ENCODE data around the gene MICAL3.
A peak's percentile ranks its signal among the peaks of the same experiment; 100 is the strongest.

MICAL3 gene

GRCh38 chr22:17772249-17772957, 252.0 kb downstream of the MICAL3 start:
- Histone ChIP-seq H3K27me3 (replicated peaks; ENCODE audit: insufficient read depth, low read length) (no peaks in the 10 kb centered on the region), H3K4me2 (ENCODE audit: low read depth, low read length) (peak overlapping the region; percentile 97; the same call in 1 of the 2 replicates), H3K79me2 (ENCODE audit: low read length) (peaks cover 65% of the 10 kb centered on the region), H3K4me3 (ENCODE audit: low read length) (no peak overlapping the region; the same call in 1 of the 2 replicates), H3K4me1 (ENCODE audit: low read length) (peaks cover 11% of the 10 kb centered on the region; the same call in 1 of the 2 replicates), H4K20me1 (ENCODE audit: insufficient read depth, low read length) (peaks cover 6% of the 10 kb centered on the region), H3K27ac (ENCODE audit: low read length) (no peak overlapping the region), H2AFZ (ENCODE audit: low read length) (no peak overlapping the region), H3K9ac (ENCODE audit: low read length) (no peak overlapping the region), H3F3A (ENCODE audit: insufficient read depth, low read length) (peaks cover 8% of the 10 kb centered on the region), H3K9me2 (replicated peaks; ENCODE audit: insufficient read depth, low read length) (no peaks in the 10 kb centered on the region), H3K9me3 (replicated peaks; ENCODE audit: insufficient read depth, low read length) (no peaks in the 10 kb centered on the region), H3K36me3 (replicated peaks; ENCODE audit: insufficient read depth, low read length) (no peaks in the 10 kb centered on the region)
- TF ChIP-seq CTCF (IDR thresholded peaks at IDR 0.05; ENCODE audit: low read length) = no peak
- TF ChIP-seq EZH2 (optimal IDR thresholded peaks at IDR 0.05; ENCODE audit: low read depth, low read length) = no peak
- no peak for TF ChIP-seq EZH2phosphoT487 (IDR thresholded peaks at IDR 0.05; ENCODE audit: low read length)
- DNase-seq = no peak

GRCh38 chr22:17770180-17771077, 253.9 kb downstream of the MICAL3 start:
- Histone ChIP-seq H3K27me3 (replicated peaks; ENCODE audit: insufficient read depth, low read length) (no peaks in the 10 kb centered on the region), H3K4me3 (ENCODE audit: low read length) (no peak overlapping the region), H3K4me2 (ENCODE audit: low read depth, low read length) (no peak overlapping the region), H3K9ac (ENCODE audit: low read length) (no peak overlapping the region), H3K79me2 (ENCODE audit: low read length) (peaks cover 79% of the 10 kb centered on the region), H3K9me3 (replicated peaks; ENCODE audit: insufficient read depth, low read length) (no peaks in the 10 kb centered on the region), H3K4me1 (ENCODE audit: low read length) (peaks cover 11% of the 10 kb centered on the region; the same call in 1 of the 2 replicates), H4K20me1 (ENCODE audit: insufficient read depth, low read length) (peaks cover 6% of the 10 kb centered on the region), H2AFZ (ENCODE audit: low read length) (no peak overlapping the region), H3F3A (ENCODE audit: insufficient read depth, low read length) (no peaks in the 10 kb centered on the region), H3K27ac (ENCODE audit: low read length) (no peak overlapping the region), H3K9me2 (replicated peaks; ENCODE audit: insufficient read depth, low read length) (no peaks in the 10 kb centered on the region), H3K36me3 (replicated peaks; ENCODE audit: insufficient read depth, low read length) (no peaks in the 10 kb centered on the region)
- no peak for TF ChIP-seq EZH2 (optimal IDR thresholded peaks at IDR 0.05; ENCODE audit: low read depth, low read length)
- TF ChIP-seq CTCF (IDR thresholded peaks at IDR 0.05; ENCODE audit: low read length) = no peak
- TF ChIP-seq EZH2phosphoT487 (IDR thresholded peaks at IDR 0.05; ENCODE audit: low read length) = no peak
- no peak for DNase-seq

GRCh38 chr22:17769716-17770082, 254.7 kb downstream of the MICAL3 start:
- no peak overlapping the region for H2AFZ ChIP-seq (ENCODE audit: low read length)
- H3K4me1 ChIP-seq (ENCODE audit: low read length) = peaks cover 11% of the 10 kb centered on the region; the same call in 1 of the 2 replicates
- no peak overlapping the region for H3K9ac ChIP-seq (ENCODE audit: low read length)
- no peaks in the 10 kb centered on the region for H3K9me2 ChIP-seq (replicated peaks; ENCODE audit: insufficient read depth, low read length)
- peaks cover 6% of the 10 kb centered on the region for H4K20me1 ChIP-seq (ENCODE audit: insufficient read depth, low read length)
- H3K36me3 ChIP-seq (replicated peaks; ENCODE audit: insufficient read depth, low read length) = no peaks in the 10 kb centered on the region
- no peak for DNase-seq
- H3K9me3 ChIP-seq (replicated peaks; ENCODE audit: insufficient read depth, low read length) = no peaks in the 10 kb centered on the region
- no peaks in the 10 kb centered on the region for H3K27me3 ChIP-seq (replicated peaks; ENCODE audit: insufficient read depth, low read length)
- TF ChIP-seq EZH2phosphoT487 (IDR thresholded peaks at IDR 0.05; ENCODE audit: low read length) (no peak), CTCF (IDR thresholded peaks at IDR 0.05; ENCODE audit: low read length) (no peak), EZH2 (optimal IDR thresholded peaks at IDR 0.05; ENCODE audit: low read depth, low read length) (no peak)
- H3K4me2 ChIP-seq (ENCODE audit: low read depth, low read length) = no peak overlapping the region
- no peak overlapping the region for H3K4me3 ChIP-seq (ENCODE audit: low read length)
- H3K27ac ChIP-seq (ENCODE audit: low read length) = no peak overlapping the region
- peaks cover 86% of the 10 kb centered on the region for H3K79me2 ChIP-seq (ENCODE audit: low read length)
- no peaks in the 10 kb centered on the region for H3F3A ChIP-seq (ENCODE audit: insufficient read depth, low read length)

Data from MM.1S (cell line).